ENCODE data around the gene TAOK1. TPM values are rescaled to one million over a fixed set of nuclear protein-coding genes. Genes with fewer than 3 reads are reported as not detected.

Gene TAOK1
- 16.2 to 24.8 TPM (median 22.0 TPM) in 5 replicates for total RNA-seq (2022; extraction: Qiagen RNA extraction)

DNA sequence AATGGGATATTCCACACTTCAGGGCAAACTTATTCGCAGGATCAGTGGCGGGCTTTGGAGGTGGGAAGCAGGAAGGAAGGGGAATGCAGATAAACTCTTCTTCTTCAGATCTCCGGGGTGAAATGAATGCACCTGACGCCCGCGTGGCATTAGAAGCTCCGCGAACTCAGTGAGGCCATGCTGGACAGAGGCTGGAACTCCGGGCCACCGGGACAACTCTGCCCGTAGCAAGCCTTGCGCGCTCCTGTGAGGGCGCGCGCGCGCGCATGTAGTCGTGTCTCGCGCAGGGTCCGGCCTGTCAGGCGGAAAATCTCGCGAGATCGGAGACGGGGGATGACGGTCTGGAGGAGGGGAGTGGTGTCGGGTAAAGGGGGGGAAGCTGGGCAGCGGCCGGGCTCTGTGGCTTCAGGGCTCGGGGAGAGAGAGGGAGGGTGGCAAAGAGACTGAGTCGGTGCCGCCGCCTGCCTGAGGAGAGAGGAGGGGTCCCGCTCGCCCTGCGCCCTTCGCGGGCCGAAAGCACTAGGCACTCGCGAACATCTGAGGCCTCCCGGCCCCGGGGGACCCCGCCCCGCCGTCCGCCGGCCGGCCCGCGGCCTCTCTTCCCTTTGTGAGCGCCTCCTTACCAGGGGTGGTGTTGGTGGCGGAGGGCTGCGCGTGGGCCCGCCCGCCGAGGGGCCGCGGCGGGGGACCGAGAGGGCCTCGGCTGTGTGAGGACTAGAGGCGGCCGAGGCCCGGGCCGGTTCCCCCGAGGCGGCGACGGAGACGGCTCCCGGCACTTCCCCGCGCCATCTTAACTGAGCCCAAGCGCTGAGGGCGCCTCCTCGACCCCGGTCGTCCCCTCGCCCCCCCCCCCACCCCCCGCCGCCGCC is at the start of gene TAOK1:
Gene TAOK1 (plus strand): TSS at position 382 of the 869 bp plus-strand sequence. CDS start 61,186 bp downstream, outside the sequence.

GRCh38 chr17:29566473-29567303 is 176.5 kb downstream of the TAOK1 start, which contains the start of gene ABHD15:
Gene ABHD15, minus strand, starts transcription at chr17:29567037. Its CDS starts 71 bp downstream, at chr17:29566966.

DNA sequence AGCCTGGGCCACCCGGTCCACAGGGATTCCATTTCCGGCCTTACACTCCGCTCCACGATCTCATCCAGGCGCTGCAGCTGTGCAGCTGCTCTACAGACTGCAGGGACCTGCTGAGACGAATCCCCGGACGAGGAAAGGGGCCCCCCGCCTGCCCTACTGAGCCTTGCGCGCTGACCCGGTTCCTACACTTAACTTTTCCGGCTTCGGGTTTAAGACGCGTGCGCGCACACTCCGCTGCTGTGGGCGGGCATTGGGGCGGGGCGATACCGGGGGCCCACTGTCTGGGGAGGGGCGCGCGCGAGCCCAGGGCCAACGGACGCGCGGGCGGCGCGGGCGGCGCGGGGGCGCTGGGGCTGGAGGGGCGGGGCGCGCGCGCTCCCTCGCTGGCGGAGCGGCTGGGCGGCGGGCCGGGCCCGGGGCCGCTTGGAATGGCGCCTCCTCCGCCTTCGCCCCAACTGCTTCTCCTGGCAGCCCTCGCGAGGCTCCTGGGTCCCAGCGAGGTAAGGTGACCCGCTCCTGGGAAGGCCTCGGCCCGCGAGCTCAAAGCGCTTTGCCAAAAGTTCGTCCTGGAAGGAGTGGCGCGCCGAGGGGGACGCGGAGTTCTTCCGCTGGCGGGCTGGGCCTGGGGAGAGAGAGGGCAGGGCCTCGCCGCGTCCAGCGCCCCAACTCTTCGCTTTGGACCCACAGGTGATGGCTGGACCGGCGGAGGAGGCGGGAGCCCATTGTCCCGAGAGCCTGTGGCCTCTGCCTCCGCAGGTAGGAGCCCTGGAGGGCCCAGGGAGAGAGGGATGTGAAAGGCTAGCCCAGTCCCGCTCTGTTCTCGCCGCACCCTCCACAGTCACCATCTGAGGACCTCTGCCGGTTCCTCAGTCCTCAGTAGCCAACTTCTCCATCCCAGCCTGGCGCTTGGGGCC is 178.4 kb downstream of the TAOK1 start, which contains the start of gene TP53I13:
Gene TP53I13 (plus strand): TSS at position 371 of the 914 bp plus-strand sequence. CDS start 58 bp downstream, at position 429.

GRCh38 chr17:29589524-29590410 is 199.6 kb downstream of the TAOK1 start, which contains the start of gene GIT1:
Gene GIT1, minus strand, starts transcription at chr17:29589648. Its CDS starts 270 bp downstream, at chr17:29589378.

GRCh38 chr17:29592850-29593551 is 202.8 kb downstream of the TAOK1 start, which contains the start of gene ANKRD13B:
Gene ANKRD13B, plus strand, starts transcription at chr17:29593132. Its CDS starts 490 bp downstream, at chr17:29593622.

Other genes starting within 250 kb of the TAOK1 start
- 19.9 to 24.3 TPM (median 21.5 TPM) in 5 replicates for gene MYO18A, start 210.0 kb upstream of the TAOK1 start, total RNA-seq (2022; extraction: Qiagen RNA extraction)
- not detected in 5 replicates for gene CRYBA1, start 143.5 kb upstream of the TAOK1 start, total RNA-seq (2022; extraction: Qiagen RNA extraction)
- gene NUFIP2, start 96.2 kb upstream of the TAOK1 start, total RNA-seq (2022; extraction: Qiagen RNA extraction), result 43.5 to 59.2 TPM (median 53.3 TPM) in 5 replicates
- 23.2 to 27.4 TPM (median 26.0 TPM) in 5 replicates for gene ABHD15, start 176.7 kb downstream of the TAOK1 start, total RNA-seq (2022; extraction: Qiagen RNA extraction)
- gene TP53I13, start 178.3 kb downstream of the TAOK1 start, total RNA-seq (2022; extraction: Qiagen RNA extraction), result 68.4 to 114 TPM (median 103 TPM) in 5 replicates
- 65.4 to 85.9 TPM (median 81.1 TPM) in 5 replicates for gene GIT1, start 199.3 kb downstream of the TAOK1 start, total RNA-seq (2022; extraction: Qiagen RNA extraction)
- 20.7 to 30.7 TPM (median 26.2 TPM) in 5 replicates for gene ANKRD13B, start 202.8 kb downstream of the TAOK1 start, total RNA-seq (2022; extraction: Qiagen RNA extraction)
- gene CORO6, start 232.5 kb downstream of the TAOK1 start, total RNA-seq (2022; extraction: Qiagen RNA extraction), result 4.5 to 6.9 TPM (median 6.1 TPM) in 5 replicates

Measured in A549 treated with AZD2906 at 1 μM for 4 hours (cell line).